Sigmoid colon (tissue), 7 donors: ENCODE data around the gene FGF8. TPM values are rescaled to one million over a fixed set of nuclear protein-coding genes. Genes with fewer than 3 reads are reported as not detected.

Experiments used
- DNase-seq: peaks from one replicate; pipeline ENCODE4 v3.0.0-alpha.2; 2019
- H3K27ac ChIP-seq, 4 donors: fragments of 200-600 bp; sonication (generic); one replicate each; pipeline ENCODE4 v1.5.1; 2016 to 2019; ENCODE audit warnings: mild to moderate bottlenecking in 1 of 4
- H3K27me3 ChIP-seq, 3 donors: fragments of 200-600 bp; sonication (generic); one replicate each; pipeline ENCODE4 v1.5.1; 2019; ENCODE audit warnings: mild to moderate bottlenecking in 1 of 3
- H3K36me3 ChIP-seq, 4 donors: fragments of 200-600 bp; sonication (generic); one replicate each; pipeline ENCODE4 v1.5.1; 2016 to 2019
- H3K4me1 ChIP-seq, 4 donors: fragments of 200-600 bp; sonication (generic); one replicate each; pipeline ENCODE4 v1.5.1; 2017 to 2019
- H3K4me3 ChIP-seq, 4 donors: fragments of 200-600 bp; sonication (generic); one replicate each; pipeline ENCODE4 v1.5.1; 2017 to 2019; ENCODE audit warnings: mild to moderate bottlenecking in 2 of 4, moderate library complexity in 1 of 4
- H3K9me3 ChIP-seq, 4 donors: fragments of 200-600 bp in 3 of 4; sonication (generic) in 3 of 4; one replicate each; pipeline versions ENCODE4 v1.5.1 to v1.6.1; 2013 to 2019
- CTCF ChIP-seq, 4 experiments: fragments of 450-650 bp in 3 of 4; fragments of 200-600 bp in 1 of 4; IDR thresholded peaks; one replicate each; pipeline ENCODE4 v1.5.1; 2016 to 2019; ENCODE audit warnings: antibody characterized with exemption in 4 of 4, mild to moderate bottlenecking in 3 of 4, moderate library complexity in 2 of 4
- EP300 ChIP-seq, 4 donors: sonication (generic); formaldehyde crosslinking; IDR thresholded peaks; one replicate each; pipeline ENCODE4 v1.6.1; 2017; ENCODE audit warnings: antibody characterized with exemption in 4 of 4
- POLR2A ChIP-seq, 2 donors: fragments of 450-650 bp; IDR thresholded peaks; one replicate each; pipeline ENCODE4 v1.6.1; 2016; ENCODE audit warnings: antibody characterized with exemption in 2 of 2, mild to moderate bottlenecking in 2 of 2, moderate library complexity in 2 of 2
- POLR2AphosphoS5 ChIP-seq, 4 donors: sonication (generic); formaldehyde crosslinking; IDR thresholded peaks; one replicate each; pipeline ENCODE4 v1.6.1; 2017; ENCODE audit warnings: antibody characterized with exemption in 4 of 4
- WGBS, 2 donors: extraction: QIAGEN DNeasy Blood & Tissue Kit; methylation state at CpG; one replicate each; pipeline ENCODE4 v1.1.7; 2013; 5-methylcytosine and 5-hydroxymethylcytosine counted together
- intact Hi-C: fragments of 100-400 bp; cut with DNase I; formaldehyde crosslinking; loops from one replicate; pipeline ENCODE4 v1.15.1; 2023
- polyA plus RNA-seq, 3 donors: library from polyadenylated mRNA; stranded (reverse); fragments of 200-250 nt; gene quantifications; one replicate each; pipeline ENCODE4 v1.2.3, GENCODE V29; 2013
- total RNA-seq, 4 donors: library from RNA; depleted of rRNA; stranded (reverse); fragments of >200 nt; gene quantifications; one replicate each; pipeline ENCODE4 v1.1.0, GENCODE V29; 2016
- donor health status: healthy with polysubstance abuse.
- donor health status: Bipolar disorder and iron deficiency.
- donor health status: healthy.

The FGF8 gene
- total and polyA plus RNA-seq, 7 donors, result 0.10 TPM; not detected in 6

DNA sequence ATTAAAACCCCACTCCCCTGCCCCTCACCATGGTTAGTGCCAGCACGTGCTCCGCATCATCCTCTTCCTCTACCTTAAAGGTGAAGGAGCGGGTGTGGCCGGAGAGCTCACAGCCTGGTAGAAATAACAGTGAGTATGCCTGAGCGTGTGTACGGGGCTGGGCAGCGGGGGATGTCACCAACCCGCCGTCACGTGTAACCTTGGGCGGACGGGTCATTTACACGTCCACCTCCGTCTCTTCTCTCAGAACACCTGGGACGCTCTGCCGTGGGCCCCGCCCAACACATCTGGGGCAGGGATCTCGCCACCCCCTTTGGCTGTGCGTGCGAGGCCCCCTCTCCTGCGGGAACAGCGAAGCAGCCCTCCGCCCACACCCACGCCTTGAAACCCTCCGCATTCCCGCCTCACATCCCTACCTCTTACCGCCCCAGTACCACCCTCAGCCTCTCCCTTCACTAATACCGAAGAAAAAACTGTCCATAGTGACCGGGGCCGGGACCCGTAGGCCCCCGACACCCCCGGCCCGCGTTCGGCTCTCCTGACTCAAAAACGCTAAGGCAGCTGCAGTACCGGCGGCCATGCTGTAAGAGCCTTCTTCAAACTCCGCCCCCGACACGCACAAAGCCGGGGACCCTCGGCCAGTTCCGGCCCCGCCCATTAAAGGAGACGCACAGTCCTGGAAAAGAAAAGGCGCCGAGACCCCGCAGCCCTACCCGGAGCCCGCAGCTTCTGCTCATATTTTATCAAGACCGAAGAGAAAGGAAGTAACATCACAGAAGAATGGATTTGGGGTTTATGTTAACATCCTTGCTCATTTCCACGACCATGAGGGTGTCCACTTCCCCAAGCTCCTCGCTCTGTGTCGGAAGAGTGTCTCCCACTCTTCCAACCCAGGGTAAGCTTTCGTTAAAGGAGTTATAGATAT, 7.2 kb upstream of the FGF8 start, which contains the start of gene NPM3:
Gene NPM3, minus strand, starts transcription at position 636 of the 925 bp plus-strand sequence. Its CDS starts 56 bp downstream, at position 580.
- peak within 1 kb of the TSS; percentile 54 to 65 (median 58) for H3K27ac ChIP-seq
- intact Hi-C loops, result loop anchor here (5.0 to 10.0 kb wide), 4 partner anchors 34 to 568 kb away; partner anchors contain the start of genes DPCD, OGA and POLL
- 1% methylated on average over 57 of the region's 57 CpGs for WGBS, 2 donors

GRCh38 chr10:101781984-101782810, 6.3 kb upstream of the FGF8 start:
- TF ChIP-seq POLR2A (IDR thresholded peaks at IDR 0.05), result no peak
- TF ChIP-seq CTCF (IDR thresholded peaks at IDR 0.05), result no peak
- no peak for TF ChIP-seq EP300 (IDR thresholded peaks at IDR 0.05)
- TF ChIP-seq POLR2AphosphoS5 (IDR thresholded peaks at IDR 0.05), result no peak
- Histone ChIP-seq H3K9me3 (no peaks in the 10 kb centered on the region), H3K27me3 (peaks cover 6 to 30% (median 17%) of the 10 kb centered on the region in 3 donors), H3K36me3 (peaks cover 0 to 32% (median 14%) of the 10 kb centered on the region in 4 donors), H3K27ac (no peak overlapping the region), H3K4me1 (peaks cover 0 to 60% (median 52%) of the 10 kb centered on the region in 4 donors), H3K4me3 (peak overlapping the region; percentile 50 to 77 (median 64))
- WGBS, 2 donors, result 45 to 61% methylated on average over 17 of the region's 17 CpGs
- peak; percentile 61 for DNase-seq
- intact Hi-C loops, result loop anchor here (2.0 to 10.0 kb wide), 5 partner anchors 35 to 567 kb away; partner anchors contain the start of genes DPCD, OGA and POLL

More for the DNA sequence above, 7.2 kb upstream of the FGF8 start, which contains the start of gene NPM3:
- no peak for TF ChIP-seq CTCF (IDR thresholded peaks at IDR 0.05)
- TF ChIP-seq POLR2AphosphoS5 (IDR thresholded peaks at IDR 0.05), result peak in 3 of 4 donors; percentile 30 to 66 (median 60)
- TF ChIP-seq POLR2A (IDR thresholded peaks at IDR 0.05), result no peak
- TF ChIP-seq EP300 (IDR thresholded peaks at IDR 0.05), result no peak
- DNase-seq, result peak; percentile 91
- H3K4me3 ChIP-seq, result peak within 1 kb of the TSS; percentile 50 to 77 (median 64)
- peaks cover 3 to 21% (median 9%) of the 10 kb centered on the region in 3 donors for H3K27me3 ChIP-seq
- H3K9me3 ChIP-seq, result no peaks in the 10 kb centered on the region
- H3K4me1 ChIP-seq, result peaks cover 0 to 60% (median 52%) of the 10 kb centered on the region in 4 donors
- H3K36me3 ChIP-seq, result peaks cover 0 to 41% (median 22%) of the 10 kb centered on the region in 4 donors

GRCh38 chr10:101781655-101781983, 5.7 kb upstream of the FGF8 start:
- Histone ChIP-seq H3K4me3 (no peak overlapping the region), H3K27ac (no peak overlapping the region), H3K36me3 (peaks cover 0 to 26% (median 9%) of the 10 kb centered on the region in 4 donors), H3K4me1 (peaks cover 0 to 60% (median 53%) of the 10 kb centered on the region in 4 donors), H3K9me3 (no peaks in the 10 kb centered on the region), H3K27me3 (peaks cover 10 to 35% (median 22%) of the 10 kb centered on the region in 3 donors)
- intact Hi-C loops, result loop anchor here (2.0 to 10.0 kb wide), 5 partner anchors 36 to 567 kb away; partner anchors contain the start of genes DPCD, OGA and POLL
- 86 to 89% methylated on average over 7 of the region's 7 CpGs for WGBS, 2 donors
- TF ChIP-seq POLR2AphosphoS5 (IDR thresholded peaks at IDR 0.05), result no peak
- TF ChIP-seq POLR2A (IDR thresholded peaks at IDR 0.05), result no peak
- no peak for TF ChIP-seq CTCF (IDR thresholded peaks at IDR 0.05)
- TF ChIP-seq EP300 (IDR thresholded peaks at IDR 0.05), result no peak
- peak; percentile 43 for DNase-seq
